NCI-H128 (cell line): ENCODE results near the gene ZAP70.
A peak's percentile ranks its signal among the peaks of the same experiment; 100 is the strongest.

Source experiments
- DNase-seq: peaks from one replicate; lab custom pipeline; 2025; ENCODE audit not compliant: unreplicated experiment; lab: John Stamatoyannopoulos, UW

ZAP70 gene

GRCh38 chr2:97747716-97748115 lies 34.3 kb downstream of the ZAP70 start:
- DNase-seq: no peak

DNA sequence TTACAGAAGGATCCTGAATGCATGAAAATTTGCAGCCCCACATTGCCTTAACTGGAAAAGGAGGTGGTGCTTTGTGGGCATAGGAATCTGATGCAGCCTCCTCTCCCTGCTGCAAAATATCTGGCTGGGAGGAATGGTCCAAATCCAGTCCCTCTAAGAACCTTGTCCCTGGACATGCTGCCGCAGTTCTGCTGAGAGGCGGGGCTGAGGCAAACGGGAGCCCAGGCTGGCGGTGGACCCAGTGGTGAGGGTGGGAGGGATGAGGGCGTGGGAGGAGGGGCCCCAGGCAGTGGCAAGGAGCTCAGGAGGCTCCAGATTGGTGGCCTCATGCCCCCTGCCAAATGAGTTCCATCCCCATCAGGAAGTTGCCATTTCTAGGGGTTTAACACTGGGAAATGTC lies 36.2 kb downstream of the ZAP70 start:
- DNase-seq: no peak

DNA sequence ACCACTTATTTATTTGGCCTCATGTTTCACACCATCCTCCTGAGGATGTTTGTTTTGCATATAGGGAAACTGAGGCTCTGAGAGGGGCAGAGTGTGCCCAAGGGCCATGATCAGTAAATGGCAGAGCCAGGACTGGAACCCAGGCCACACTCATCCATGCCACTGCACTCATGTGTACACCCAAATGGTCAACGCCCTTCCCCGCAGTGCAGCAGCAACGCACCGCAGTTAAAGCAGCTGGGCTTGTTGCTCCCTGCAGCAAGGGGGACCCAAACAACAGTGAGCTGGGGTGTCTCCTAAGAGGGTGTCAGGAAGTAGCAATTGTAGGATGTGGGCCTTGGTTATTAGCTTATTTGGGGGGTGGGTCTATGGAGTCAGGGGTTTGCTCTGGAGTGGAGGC lies 36.6 kb downstream of the ZAP70 start:
- DNase-seq: no peak

- peak; percentile 71 for DNase-seq
These were observed 38.4 kb downstream of the ZAP70 start for GRCh38 chr2:97751752-97752151.

DNA sequence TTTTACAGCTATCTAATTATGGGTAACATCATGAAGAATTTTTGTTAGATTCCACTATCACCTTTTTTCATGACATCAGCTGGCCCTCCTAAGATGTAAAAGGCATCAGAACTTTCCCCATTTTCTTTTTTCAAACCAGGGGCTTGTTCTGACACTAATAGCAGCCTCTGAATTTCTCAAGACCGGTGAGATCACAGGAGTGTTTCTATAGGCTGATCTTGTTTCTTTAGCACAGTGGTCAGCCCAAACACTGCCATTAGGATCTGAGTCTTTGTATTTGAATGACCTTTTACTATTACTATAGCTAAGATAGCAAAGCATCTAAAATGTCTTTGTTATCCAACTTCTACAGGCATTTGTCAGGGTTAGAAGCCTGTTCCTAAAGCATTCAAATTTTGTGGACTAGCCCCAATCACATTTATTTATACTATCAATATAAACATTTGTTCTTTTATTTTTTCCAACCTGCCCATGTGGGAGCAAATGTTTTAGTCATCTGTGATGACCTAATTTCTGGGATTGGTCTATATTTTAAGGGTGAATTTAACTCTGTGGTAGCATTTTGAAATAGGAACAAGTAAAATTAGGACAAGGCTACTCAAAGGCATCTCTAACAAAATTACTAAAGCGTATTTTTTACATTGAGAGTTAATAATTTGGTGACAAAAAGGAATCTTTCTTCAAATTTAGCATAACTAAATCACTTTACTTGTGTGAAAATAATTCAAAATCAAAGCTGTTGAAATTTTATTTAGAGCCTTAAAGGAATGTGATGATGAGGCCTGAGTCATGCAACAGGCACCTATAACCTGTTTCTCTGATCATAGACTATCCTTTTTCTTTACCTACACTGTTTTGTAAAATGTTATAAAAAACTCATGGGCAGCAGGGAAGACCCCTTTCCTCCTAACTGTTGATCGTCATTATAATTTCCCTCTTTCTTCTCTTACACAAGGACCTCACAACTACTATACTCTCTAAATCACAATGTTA lies 39.3 kb downstream of the ZAP70 start:
- DNase-seq: no peak

GRCh38 chr2:97754690-97755346 lies 41.4 kb downstream of the ZAP70 start:
- DNase-seq: no peak

DNA sequence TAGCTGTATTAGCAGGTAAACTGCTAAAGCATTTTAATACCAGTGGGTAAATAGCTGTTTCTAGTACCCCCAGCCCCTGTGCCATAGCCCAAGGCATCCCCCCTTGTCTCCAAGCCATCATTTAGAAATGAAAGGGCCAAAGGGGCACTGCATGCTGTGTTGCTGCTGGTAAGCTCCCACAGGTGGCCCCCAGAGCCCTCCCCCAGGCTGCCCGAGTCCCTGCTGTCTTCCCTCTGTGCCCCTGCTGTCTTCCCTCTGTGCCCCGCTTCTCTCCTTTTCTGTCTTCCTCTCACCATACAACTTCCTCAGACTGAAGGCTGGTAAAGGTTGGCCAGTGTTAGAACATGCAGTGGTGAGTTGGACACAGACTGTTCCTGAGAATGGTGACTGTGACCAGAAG lies 42.1 kb downstream of the ZAP70 start:
- DNase-seq: no peak

DNA sequence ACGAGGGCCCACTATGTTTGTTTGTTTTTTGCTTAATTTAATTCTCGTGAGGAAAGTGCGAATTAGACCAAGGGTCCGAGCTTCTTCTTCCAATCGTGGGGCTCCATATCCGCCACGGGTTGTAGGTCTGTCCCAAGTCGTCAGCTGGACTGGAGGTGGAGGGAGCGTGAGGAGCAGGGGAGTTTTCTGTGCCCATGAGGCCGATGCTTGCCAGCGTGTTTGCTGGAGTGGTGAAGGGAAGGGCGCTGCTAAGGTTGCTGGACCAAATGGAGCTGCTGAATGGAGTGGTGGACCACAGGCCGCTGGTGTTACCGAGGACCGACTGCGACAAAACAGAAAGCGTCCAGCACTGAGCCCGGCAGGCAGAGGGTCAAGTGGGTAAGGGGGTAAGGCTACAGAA lies 43.7 kb downstream of the ZAP70 start:
- no peak for DNase-seq

- no peak for DNase-seq
These were observed 44.8 kb downstream of the ZAP70 start for GRCh38 chr2:97758131-97758705.

- DNase-seq: no peak
These were observed 46.5 kb downstream of the ZAP70 start for GRCh38 chr2:97759727-97760407.

DNA sequence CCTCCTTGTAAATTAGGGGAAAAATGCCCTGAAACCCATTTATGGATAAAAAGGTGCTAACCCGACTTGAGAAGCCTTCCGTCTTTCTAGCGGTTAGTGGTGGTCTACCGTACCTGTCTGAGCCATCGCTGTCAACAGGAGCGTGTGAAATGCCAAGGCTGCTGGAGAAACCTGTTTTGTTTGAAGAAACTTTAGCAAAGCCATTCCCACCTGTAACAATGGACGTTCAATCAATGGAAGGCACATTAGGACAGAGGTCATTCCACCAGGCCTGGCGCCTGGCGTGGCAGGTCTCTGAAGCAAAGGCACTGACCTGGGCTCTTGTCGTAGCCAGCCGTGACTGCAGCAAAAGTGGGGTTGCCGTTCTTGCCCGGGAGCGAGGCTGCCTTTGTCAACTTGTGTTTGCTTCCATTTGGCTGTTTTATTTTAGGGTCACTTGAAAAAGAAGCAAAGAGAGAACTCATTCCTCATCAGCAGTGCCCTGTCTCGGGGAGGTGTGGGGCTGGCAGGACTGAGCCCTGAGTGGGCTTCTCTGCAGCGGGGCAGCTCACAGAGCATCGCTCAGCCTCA lies 47.2 kb downstream of the ZAP70 start:
- no peak for DNase-seq

GRCh38 chr2:97761192-97761591 lies 47.8 kb downstream of the ZAP70 start:
- DNase-seq: no peak

DNA sequence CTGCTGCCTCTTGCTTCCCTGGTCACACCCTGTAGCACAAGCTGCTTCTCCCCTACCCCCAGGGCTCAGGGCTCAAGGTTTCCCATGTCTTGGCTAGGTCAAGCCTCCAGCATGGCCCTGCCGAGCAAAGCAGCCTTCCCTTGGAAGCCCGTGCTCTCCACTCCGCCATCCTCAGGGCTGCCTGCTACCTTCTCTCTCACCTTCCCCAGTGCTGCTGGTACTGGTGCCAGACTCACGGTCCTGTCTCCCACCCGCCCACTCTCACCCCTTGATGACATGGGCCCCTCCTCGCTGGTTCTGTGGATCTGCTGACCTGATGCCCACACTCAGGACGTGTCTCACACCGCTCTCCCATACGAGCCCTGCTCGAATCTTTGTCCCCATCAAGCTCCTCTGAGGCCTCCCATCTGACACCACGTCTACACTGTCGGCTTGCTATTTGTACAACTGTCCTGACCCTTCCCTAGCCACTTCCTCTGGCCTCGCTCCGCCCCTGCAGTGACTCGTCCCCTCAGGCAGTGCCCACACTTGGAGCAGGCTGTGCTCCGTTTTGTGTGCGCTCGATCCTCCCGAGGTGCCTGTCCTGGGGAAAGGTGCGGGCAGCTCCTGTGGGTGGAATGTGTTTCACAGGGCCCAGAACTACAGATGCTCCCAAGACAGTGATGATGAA lies 49.9 kb downstream of the ZAP70 start:
- DNase-seq: no peak

GRCh38 chr2:97764559-97765263 lies 51.3 kb downstream of the ZAP70 start:
- DNase-seq: no peak

DNA sequence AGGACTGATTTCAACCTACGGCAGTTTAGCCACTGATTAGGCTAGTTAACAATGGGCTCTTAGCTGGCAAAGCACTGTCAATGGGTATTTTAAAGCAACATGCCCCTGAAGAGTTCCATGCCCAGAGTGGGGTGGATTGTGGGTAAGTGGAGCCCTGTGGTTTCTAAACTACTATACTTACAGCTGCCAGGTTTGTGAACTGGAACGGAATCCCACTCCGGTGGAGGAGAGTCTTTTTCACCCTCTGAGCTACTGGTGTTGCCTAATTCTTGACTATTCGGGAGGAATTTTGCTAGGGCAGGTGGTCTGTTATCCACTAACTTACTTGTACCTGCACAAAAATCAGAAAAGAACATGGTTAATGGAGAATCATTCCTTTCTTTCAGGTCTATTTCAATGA lies 52.6 kb downstream of the ZAP70 start:
- peak; percentile 75 for DNase-seq

DNA sequence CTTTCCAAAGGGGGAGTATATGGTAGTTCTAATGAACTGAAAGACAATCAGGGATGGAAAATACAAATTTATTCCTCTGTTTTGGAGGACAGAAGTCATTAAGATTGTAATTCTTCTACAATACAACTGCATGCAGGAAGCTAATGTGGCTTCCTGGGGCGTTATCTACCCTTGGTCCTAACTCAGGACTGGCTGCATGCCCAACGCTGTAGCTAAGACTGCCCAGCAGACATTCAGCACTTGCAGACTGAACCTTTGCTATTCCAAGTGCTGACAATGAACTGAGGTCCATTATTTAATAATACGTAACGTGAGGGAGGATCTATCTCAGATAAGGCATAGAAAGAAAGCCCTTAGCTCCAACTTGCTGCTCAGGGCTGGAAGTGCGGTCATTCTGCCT lies 53.2 kb downstream of the ZAP70 start:
- DNase-seq: no peak

- no peak for DNase-seq
These were observed 55.9 kb downstream of the ZAP70 start for GRCh38 chr2:97769308-97769707.

- DNase-seq: no peak
These were observed 56.3 kb downstream of the ZAP70 start for GRCh38 chr2:97769711-97770110.

GRCh38 chr2:97770445-97770844 lies 57.1 kb downstream of the ZAP70 start:
- no peak for DNase-seq

DNA sequence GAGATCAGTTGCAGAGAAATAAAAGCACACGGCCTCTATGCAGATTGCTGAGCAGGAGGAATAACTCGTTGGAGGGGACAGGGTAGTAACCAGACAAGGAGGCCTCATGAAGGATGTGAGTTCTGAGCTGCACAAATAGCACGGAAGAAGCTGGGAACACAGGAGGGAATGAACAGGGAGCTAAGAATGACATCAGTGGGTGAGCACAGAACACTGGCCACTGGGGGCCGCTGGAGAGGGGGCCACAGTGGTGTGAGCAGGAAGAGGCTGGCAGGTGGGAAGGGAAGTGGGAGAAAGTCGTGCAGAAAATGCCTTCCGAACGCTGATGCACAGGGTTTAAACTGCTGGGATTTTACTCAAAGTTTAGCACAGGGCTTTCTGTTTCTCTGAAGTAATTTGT lies 61.0 kb downstream of the ZAP70 start:
- DNase-seq: no peak
